Colonic mucosa (tissue), 4 donors: ENCODE data around the gene RAB33A. TPM values are rescaled to one million over a fixed set of nuclear protein-coding genes. Genes with fewer than 3 reads are reported as not detected.

Experiments used
- DNase-seq: peaks from one replicate; pipeline ENCODE4 v3.0.0-alpha.2; 2020
- H3K27ac ChIP-seq: fragments of 200-600 bp; one replicate; pipeline ENCODE4 v1.8.0; 2021
- H3K27me3 ChIP-seq: fragments of 200-600 bp; one replicate; pipeline ENCODE4 v1.8.0; 2021
- H3K36me3 ChIP-seq: fragments of 200-600 bp; one replicate; pipeline ENCODE4 v1.8.0; 2021
- H3K4me1 ChIP-seq: fragments of 200-600 bp; one replicate; pipeline ENCODE4 v1.8.0; 2021; ENCODE audit warnings: mild to moderate bottlenecking
- H3K4me3 ChIP-seq: fragments of 200-600 bp; one replicate; pipeline ENCODE4 v1.8.0; 2021
- H3K9ac ChIP-seq, 2 donors: one replicate each; pipeline ENCODE4 v1.7.0; 2013; ENCODE audit warnings: control low read depth in 2 of 2, low read depth in 2 of 2, low read length in 2 of 2
- H3K9me3 ChIP-seq: fragments of 200-600 bp; one replicate; pipeline ENCODE4 v1.8.0; 2021
- intact Hi-C: fragments of 100-400 bp; cut with DNase I; formaldehyde crosslinking; loops from one replicate; pipeline ENCODE4 v1.14.1; 2022
- total RNA-seq, 2 donors: library from RNA; stranded (reverse); fragmentation: NEBNext Ultra II Directional in 1 of 2; extraction: Animal tissue kit (Norgen Biotek cat#: 25700) in 1 of 2; gene quantifications; one replicate each; pipeline ENCODE4 v1.2.1, GENCODE V29; 2021
- TF ChIP-seq, protein P1 (sequence below): fragments of 200-600 bp; IDR thresholded peaks from one replicate; pipeline ENCODE4 v1.8.0; 2022; ENCODE audit warnings: antibody characterized with exemption, mild to moderate bottlenecking
- donor health status: healthy.
- donor health status: DM: no; HTN: no; CAD: no.
- donor health status: DM: no; HTN: no; CAD: no.

Gene RAB33A
- total RNA-seq, 2 donors from 2014 or later: 0.50 TPM; not detected in 1

DNA sequence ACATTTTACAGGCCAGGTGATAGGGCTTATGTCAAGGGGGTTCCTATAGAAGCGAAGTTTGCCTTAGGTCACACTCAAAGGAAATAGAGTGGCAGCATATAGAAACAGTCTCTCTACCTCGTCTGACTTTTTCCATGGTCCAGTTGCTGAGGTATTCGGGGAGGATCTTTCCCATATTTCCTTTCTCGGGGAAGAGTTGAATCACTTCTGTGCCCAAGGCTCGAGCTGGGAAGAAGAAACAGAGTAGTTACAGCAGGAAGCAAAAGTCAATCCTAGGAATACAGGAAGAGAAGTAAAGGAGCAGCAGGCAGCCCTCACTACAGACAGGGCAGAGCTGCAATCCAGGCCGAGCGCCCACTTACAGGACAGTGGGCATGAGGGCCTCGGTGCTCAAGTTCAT lies 34.8 kb upstream of the RAB33A start:
- Histone ChIP-seq H3K4me1 (no peaks in the 10 kb centered on the region), H3K36me3 (no peaks in the 10 kb centered on the region), H3K9me3 (no peaks in the 10 kb centered on the region), H3K9ac (no peak overlapping the region), H3K27ac (no peak overlapping the region), H3K27me3 (no peaks in the 10 kb centered on the region), H3K4me3 (no peak overlapping the region)
- intact Hi-C loops: no loop called here
- TF ChIP-seq, protein P1, sequence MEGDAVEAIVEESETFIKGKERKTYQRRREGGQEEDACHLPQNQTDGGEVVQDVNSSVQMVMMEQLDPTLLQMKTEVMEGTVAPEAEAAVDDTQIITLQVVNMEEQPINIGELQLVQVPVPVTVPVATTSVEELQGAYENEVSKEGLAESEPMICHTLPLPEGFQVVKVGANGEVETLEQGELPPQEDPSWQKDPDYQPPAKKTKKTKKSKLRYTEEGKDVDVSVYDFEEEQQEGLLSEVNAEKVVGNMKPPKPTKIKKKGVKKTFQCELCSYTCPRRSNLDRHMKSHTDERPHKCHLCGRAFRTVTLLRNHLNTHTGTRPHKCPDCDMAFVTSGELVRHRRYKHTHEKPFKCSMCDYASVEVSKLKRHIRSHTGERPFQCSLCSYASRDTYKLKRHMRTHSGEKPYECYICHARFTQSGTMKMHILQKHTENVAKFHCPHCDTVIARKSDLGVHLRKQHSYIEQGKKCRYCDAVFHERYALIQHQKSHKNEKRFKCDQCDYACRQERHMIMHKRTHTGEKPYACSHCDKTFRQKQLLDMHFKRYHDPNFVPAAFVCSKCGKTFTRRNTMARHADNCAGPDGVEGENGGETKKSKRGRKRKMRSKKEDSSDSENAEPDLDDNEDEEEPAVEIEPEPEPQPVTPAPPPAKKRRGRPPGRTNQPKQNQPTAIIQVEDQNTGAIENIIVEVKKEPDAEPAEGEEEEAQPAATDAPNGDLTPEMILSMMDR: no peak
- no peak for DNase-seq

DNA sequence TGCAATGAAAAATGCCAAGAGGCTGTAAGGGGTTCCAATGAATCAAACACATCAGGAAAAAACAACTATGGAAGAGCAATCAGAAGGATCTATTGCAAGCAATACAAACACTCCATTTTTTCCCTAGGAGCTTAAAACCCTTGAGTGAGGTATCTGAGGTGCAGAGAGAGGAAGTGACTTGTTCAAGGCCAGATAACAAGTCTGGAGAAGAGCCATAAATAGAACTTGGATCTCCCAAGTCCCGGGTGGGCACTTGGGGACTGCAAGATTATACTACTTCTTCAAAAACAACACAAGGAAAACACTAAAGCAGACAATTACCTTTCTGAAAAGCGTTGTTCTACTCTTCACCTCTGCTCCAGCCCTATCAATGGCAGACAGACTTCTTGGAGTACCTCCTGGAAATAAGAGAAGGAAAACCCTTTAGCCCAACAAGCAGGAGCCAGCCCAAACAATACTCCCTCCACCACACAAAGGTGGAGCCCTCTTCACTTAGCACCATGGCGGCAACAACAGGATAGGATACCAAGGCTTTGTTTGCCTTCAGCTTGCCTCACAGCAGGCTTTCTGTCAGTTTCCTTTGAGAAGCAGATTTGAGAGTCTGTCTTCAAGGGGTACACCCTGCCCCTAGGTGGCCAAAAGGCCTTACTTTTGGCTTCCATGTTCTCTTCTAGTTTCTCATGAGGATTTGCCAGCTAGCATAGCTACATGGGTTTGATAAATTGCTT lies 32.1 kb upstream of the RAB33A start:
- intact Hi-C loops: no loop called here
- Histone ChIP-seq H3K27me3 (no peaks in the 10 kb centered on the region), H3K9ac (no peak overlapping the region), H3K4me1 (no peaks in the 10 kb centered on the region), H3K9me3 (no peaks in the 10 kb centered on the region), H3K4me3 (no peak overlapping the region), H3K27ac (no peak overlapping the region), H3K36me3 (no peaks in the 10 kb centered on the region)
- TF ChIP-seq, protein P1: no peak
- no peak for DNase-seq

DNA sequence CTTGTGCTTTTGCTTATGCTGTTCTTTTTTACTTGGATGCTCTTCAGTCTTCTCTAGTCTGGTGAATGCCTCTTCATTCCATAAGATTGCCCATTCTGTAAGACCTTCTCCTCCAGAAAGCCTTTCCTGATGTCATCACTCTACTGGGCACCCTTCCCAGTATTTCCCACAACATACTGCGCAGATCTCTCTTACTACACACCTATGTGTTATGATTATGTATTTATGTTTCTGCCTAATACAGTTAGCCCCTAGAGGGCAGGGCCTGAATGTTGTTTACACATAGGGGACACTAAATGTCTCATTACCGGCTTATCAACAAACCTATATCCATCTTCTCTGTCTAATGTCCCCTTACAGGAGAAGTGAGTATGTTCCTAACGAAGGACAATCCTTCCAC lies 27.3 kb upstream of the RAB33A start:
- TF ChIP-seq, protein P1: no peak

DNA sequence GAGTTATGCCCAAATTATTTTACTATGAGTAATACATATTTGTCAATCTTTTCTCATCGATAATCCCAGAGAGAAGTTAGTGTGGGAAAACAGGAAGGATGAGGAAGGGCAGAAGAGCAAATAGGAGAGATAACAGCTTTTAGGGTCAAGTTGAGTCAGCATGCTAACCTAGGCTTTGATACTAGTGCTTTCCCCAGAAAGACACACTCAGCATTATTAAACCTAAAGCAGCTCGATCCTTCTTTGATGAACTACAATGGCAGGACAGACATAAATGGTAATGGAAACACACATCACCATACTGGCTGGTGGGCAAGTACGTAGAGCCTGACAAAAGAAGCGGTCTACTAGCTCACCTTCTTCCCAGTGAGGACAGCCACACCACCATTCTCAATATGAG lies 26.6 kb upstream of the RAB33A start:
- intact Hi-C loops: no loop called here
- TF ChIP-seq, protein P1: no peak
- H3K4me1 ChIP-seq: no peaks in the 10 kb centered on the region

More for the DNA sequence above, 27.3 kb upstream of the RAB33A start:
- no peak overlapping the region for H3K27ac ChIP-seq
- H3K9me3 ChIP-seq: no peaks in the 10 kb centered on the region
- H3K27me3 ChIP-seq: no peaks in the 10 kb centered on the region
- no peak for DNase-seq
- H3K4me3 ChIP-seq: no peak overlapping the region
- intact Hi-C loops: no loop called here
- H3K9ac ChIP-seq: no peak overlapping the region
- H3K4me1 ChIP-seq: no peaks in the 10 kb centered on the region
- no peaks in the 10 kb centered on the region for H3K36me3 ChIP-seq

DNA sequence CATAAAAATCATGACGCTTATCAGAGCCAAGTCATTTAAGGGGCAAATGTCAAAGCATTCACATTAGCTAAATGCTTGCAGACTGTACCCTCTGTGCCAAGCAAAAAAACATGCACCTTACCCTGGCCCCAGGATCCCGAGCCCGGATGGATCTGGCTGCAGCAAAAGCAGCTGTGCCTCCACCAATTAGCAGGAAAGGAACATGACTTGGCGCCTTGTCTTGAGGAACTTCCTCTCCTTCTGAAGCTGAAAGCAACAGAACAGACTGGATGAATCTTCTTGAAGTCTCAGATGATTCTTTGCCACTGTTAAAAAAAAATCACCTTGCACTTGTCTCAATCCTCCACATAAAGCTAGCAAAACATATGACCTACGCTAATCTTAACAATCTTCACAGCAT lies 24.1 kb upstream of the RAB33A start:
- TF ChIP-seq, protein P1: no peak
- Histone ChIP-seq H3K4me3 (no peak overlapping the region), H3K36me3 (no peaks in the 10 kb centered on the region), H3K27ac (no peak overlapping the region), H3K9ac (no peak overlapping the region), H3K9me3 (no peaks in the 10 kb centered on the region), H3K27me3 (no peaks in the 10 kb centered on the region), H3K4me1 (no peaks in the 10 kb centered on the region)
- intact Hi-C loops: no loop called here
- no peak for DNase-seq

More for the DNA sequence above, 26.6 kb upstream of the RAB33A start:
- H3K27ac ChIP-seq: no peak overlapping the region
- H3K27me3 ChIP-seq: no peaks in the 10 kb centered on the region
- H3K4me3 ChIP-seq: no peak overlapping the region
- no peaks in the 10 kb centered on the region for H3K36me3 ChIP-seq
- no peaks in the 10 kb centered on the region for H3K9me3 ChIP-seq
- DNase-seq: no peak
- H3K9ac ChIP-seq: no peak overlapping the region
